Measurements from ENCODE around the gene HSBP1L1.
A peak's percentile ranks its signal among the peaks of the same experiment; 100 is the strongest.

HSBP1L1 gene

GRCh38 chr18:79964330-79965118 is at the start of gene HSBP1L1:
HSBP1L1 (plus strand) TSS chr18:79964643; CDS start chr18:79964736, 93 bp downstream.
- peak; percentile 71 for DNase-seq

- no peak for DNase-seq
Observed at GRCh38 chr18:79915161-79916127, 49.0 kb upstream of the HSBP1L1 start.

GRCh38 chr18:79916128-79916494 is 48.3 kb upstream of the HSBP1L1 start:
- no peak for DNase-seq

- no peak for DNase-seq
Observed at GRCh38 chr18:79916546-79917168, 47.8 kb upstream of the HSBP1L1 start.

- no peak for DNase-seq
Observed at GRCh38 chr18:79917169-79917852, 47.1 kb upstream of the HSBP1L1 start.

GRCh38 chr18:79917853-79918614 is 46.4 kb upstream of the HSBP1L1 start:
- DNase-seq, result no peak

GRCh38 chr18:79918615-79919011 is 45.8 kb upstream of the HSBP1L1 start:
- no peak for DNase-seq

GRCh38 chr18:79919089-79919488 is 45.4 kb upstream of the HSBP1L1 start:
- no peak for DNase-seq

GRCh38 chr18:79921984-79922965 is 42.2 kb upstream of the HSBP1L1 start:
- peak; percentile 7 for DNase-seq

- DNase-seq, result no peak
Observed at GRCh38 chr18:79922971-79923411, 41.5 kb upstream of the HSBP1L1 start.

- no peak for DNase-seq
Observed at GRCh38 chr18:79923896-79924585, 40.4 kb upstream of the HSBP1L1 start.

GRCh38 chr18:79924814-79925731 is 39.4 kb upstream of the HSBP1L1 start:
- no peak for DNase-seq

GRCh38 chr18:79926306-79926705 is 38.1 kb upstream of the HSBP1L1 start:
- DNase-seq, result no peak

- DNase-seq, result no peak
Observed at GRCh38 chr18:79926715-79927606, 37.5 kb upstream of the HSBP1L1 start.

GRCh38 chr18:79927607-79928562 is 36.6 kb upstream of the HSBP1L1 start:
- no peak for DNase-seq

GRCh38 chr18:79928563-79928960 is 35.9 kb upstream of the HSBP1L1 start:
- DNase-seq, result no peak

Measured in CD4-positive, alpha-beta T cell treated with Interleukin-17A for 1 hour (primary cell).